Measurements from ENCODE around the gene HERC2. TPM values are rescaled to one million over a fixed set of nuclear protein-coding genes. Genes with fewer than 3 reads are reported as not detected.

Gene HERC2
- total and polyA plus RNA-seq, 2 of the 4 experiments (the other 2 are of a cell fraction): 20.8 to 28.9 TPM

DNA sequence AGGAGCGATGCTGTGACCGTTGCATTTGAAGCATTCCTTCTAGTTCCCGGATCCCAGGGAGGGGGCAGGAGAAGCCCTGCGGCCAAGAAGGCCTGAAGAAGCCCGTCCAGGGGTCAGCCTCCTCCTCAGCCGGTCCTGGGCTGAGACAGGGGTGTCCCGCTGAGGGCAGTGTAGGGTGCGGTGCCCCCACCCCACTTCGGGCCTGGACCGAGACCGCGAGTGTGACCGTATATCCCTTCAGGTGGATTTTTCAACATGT lies 225.6 kb downstream of the HERC2 start:
- dilution Hi-C loops (cut with HindIII; ENCODE audit: low sequenced_read_pairs, unreplicated experiment) (no loop called here), intact Hi-C loops (cut with micrococcal nuclease) (no loop called here), in situ Hi-C loops (cut with MboI; ENCODE audit: low sequenced_read_pairs) (no loop called here)
- BruUV-seq (replicated peaks): no TSS peak
- Histone ChIP-seq H2AFZ (replicated peaks; ENCODE audit: low read length, poor library complexity) (peak overlapping the region; percentile 95), H3K23ac (ENCODE audit: low read depth, low read length) (no peak overlapping the region), H3K79me1 (ENCODE audit: low read depth in 1 of 2, low read length in 2 of 2) (no peaks in the 10 kb centered on the region), H4K91ac (ENCODE audit: insufficient read depth, low read depth, low read length) (no peak overlapping the region), H3K18ac (ENCODE audit: low read depth, low read length) (no peak overlapping the region), H3K9ac (ENCODE audit: low read depth, low read length) (no peak overlapping the region), H3K4me3 (ENCODE audit: insufficient read depth, low read depth, low read length) (peak overlapping the region; percentile 41), H2BK20ac (ENCODE audit: low read depth, low read length) (no peak overlapping the region), H3K36me3 (ENCODE audit: control insufficient read depth, insufficient read depth, low read length) (no peaks in the 10 kb centered on the region), H2BK120ac (ENCODE audit: low read depth, low read length) (no peak overlapping the region), H4K20me1 (ENCODE audit: insufficient read depth, low read length) (no peaks in the 10 kb centered on the region), H4K5ac (ENCODE audit: low read depth, low read length) (no peak overlapping the region), H3K27me3 (ENCODE audit: control insufficient read depth, insufficient read depth, low read length) (peaks cover 55% of the 10 kb centered on the region), H3K4me1 (ENCODE audit: control insufficient read depth, insufficient read depth, low read length) (peaks cover 2% of the 10 kb centered on the region; the same call in 1 of the 2 replicates), H3K4me2 (ENCODE audit: low read depth, low read length) (peak overlapping the region; percentile 84), H3K27ac (ENCODE audit: insufficient read depth, low read length) (no peak overlapping the region), H2BK5ac (ENCODE audit: low read depth, low read length, poor library complexity, severe bottlenecking) (no peak overlapping the region), H3K4ac (ENCODE audit: low read depth, low read length) (no peak overlapping the region), H2BK15ac (ENCODE audit: low read depth, low read length) (no peak overlapping the region), H3K9me1 (ENCODE audit: insufficient read depth, low read length) (no peaks in the 10 kb centered on the region), H4K8ac (ENCODE audit: low read depth in 2 of 2, low read length in 2 of 2) (no peak overlapping the region), H2AK9ac (replicated peaks; ENCODE audit: low read depth, low read length, poor library complexity) (peak overlapping the region; percentile 17), H3K9me3 (ENCODE audit: control insufficient read depth, insufficient read depth, low read length) (0 out of 2 replicates have a peak, but pooled peaks cover 3% of the 10 kb centered on the region), H3K14ac (replicated peaks; ENCODE audit: low read depth, low read length) (no peak overlapping the region), H3K56ac (ENCODE audit: extremely low read depth, insufficient read depth, low read length) (no peak overlapping the region), H2AK5ac (ENCODE audit: low read depth, low read length) (no peak overlapping the region)
- ChIA-PET CTCF (no interaction called here), POLR2A (ENCODE audit: unreplicated experiment) (no interaction called here)
- TF ChIP-seq, protein P1, sequence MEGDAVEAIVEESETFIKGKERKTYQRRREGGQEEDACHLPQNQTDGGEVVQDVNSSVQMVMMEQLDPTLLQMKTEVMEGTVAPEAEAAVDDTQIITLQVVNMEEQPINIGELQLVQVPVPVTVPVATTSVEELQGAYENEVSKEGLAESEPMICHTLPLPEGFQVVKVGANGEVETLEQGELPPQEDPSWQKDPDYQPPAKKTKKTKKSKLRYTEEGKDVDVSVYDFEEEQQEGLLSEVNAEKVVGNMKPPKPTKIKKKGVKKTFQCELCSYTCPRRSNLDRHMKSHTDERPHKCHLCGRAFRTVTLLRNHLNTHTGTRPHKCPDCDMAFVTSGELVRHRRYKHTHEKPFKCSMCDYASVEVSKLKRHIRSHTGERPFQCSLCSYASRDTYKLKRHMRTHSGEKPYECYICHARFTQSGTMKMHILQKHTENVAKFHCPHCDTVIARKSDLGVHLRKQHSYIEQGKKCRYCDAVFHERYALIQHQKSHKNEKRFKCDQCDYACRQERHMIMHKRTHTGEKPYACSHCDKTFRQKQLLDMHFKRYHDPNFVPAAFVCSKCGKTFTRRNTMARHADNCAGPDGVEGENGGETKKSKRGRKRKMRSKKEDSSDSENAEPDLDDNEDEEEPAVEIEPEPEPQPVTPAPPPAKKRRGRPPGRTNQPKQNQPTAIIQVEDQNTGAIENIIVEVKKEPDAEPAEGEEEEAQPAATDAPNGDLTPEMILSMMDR (conservative IDR thresholded peaks at IDR 0.05; ENCODE audit: low read depth, low read length): no peak
- TF ChIP-seq POLR2A (IDR thresholded peaks at IDR 0.05; ENCODE audit: low read depth, low read length) (no peak), RFX5 (IDR thresholded peaks at IDR 0.05; ENCODE audit: low read depth, low read length) (no peak), CEBPB (IDR thresholded peaks at IDR 0.05; ENCODE audit: low read depth, low read length) (no peak), BHLHE40 (IDR thresholded peaks at IDR 0.05; ENCODE audit: low read depth, low read length) (no peak), RAD21 (IDR thresholded peaks at IDR 0.05; ENCODE audit: low read length) (no peak), MAZ (IDR thresholded peaks at IDR 0.05; ENCODE audit: borderline replicate concordance, low read depth, low read length) (no peak), RCOR1 (IDR thresholded peaks at IDR 0.05; ENCODE audit: insufficient replicate concordance, low read length) (no peak)
- TF ChIP-seq, protein P2, sequence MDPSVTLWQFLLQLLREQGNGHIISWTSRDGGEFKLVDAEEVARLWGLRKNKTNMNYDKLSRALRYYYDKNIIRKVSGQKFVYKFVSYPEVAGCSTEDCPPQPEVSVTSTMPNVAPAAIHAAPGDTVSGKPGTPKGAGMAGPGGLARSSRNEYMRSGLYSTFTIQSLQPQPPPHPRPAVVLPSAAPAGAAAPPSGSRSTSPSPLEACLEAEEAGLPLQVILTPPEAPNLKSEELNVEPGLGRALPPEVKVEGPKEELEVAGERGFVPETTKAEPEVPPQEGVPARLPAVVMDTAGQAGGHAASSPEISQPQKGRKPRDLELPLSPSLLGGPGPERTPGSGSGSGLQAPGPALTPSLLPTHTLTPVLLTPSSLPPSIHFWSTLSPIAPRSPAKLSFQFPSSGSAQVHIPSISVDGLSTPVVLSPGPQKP (IDR thresholded peaks at IDR 0.05; ENCODE audit: borderline replicate concordance, low read depth, low read length): no peak
- TF ChIP-seq, protein P3, sequence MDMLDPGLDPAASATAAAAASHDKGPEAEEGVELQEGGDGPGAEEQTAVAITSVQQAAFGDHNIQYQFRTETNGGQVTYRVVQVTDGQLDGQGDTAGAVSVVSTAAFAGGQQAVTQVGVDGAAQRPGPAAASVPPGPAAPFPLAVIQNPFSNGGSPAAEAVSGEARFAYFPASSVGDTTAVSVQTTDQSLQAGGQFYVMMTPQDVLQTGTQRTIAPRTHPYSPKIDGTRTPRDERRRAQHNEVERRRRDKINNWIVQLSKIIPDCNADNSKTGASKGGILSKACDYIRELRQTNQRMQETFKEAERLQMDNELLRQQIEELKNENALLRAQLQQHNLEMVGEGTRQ (IDR thresholded peaks at IDR 0.05; ENCODE audit: low read depth, low read length): no peak
- DNase-seq (no peak), ATAC-seq (ENCODE audit: low read depth) (no peak; the same call in 1 of the 2 replicates)
- WGBS, 2 experiments (ENCODE audit: extremely low coverage in 2 of 2, insufficient read length in 1 of 2): 10% methylated on average over 2 of the region's 13 CpGs; no CpG with 5 or more reads in 1 of the 2 experiments
